Uterus (tissue), 2 donors: Measurements from ENCODE around the gene FOXP4.

Experiments used
- POLR2A ChIP-seq, 2 donors: fragments of 450-650 bp; IDR thresholded peaks; one replicate each; pipeline ENCODE4 v1.6.1; 2016; ENCODE audit warnings: antibody characterized with exemption in 2 of 2, mild to moderate bottlenecking in 1 of 2, moderate library complexity in 1 of 2
- TF ChIP-seq, protein P1 (sequence below), 4 experiments: fragments of 200-600 bp in 2 of 4; fragments of 450-650 bp in 2 of 4; sonication (generic) in 2 of 4; IDR thresholded peaks; one replicate each; pipeline ENCODE4 v1.5.1; 2016 to 2019; ENCODE audit warnings: antibody characterized with exemption in 4 of 4, mild to moderate bottlenecking in 2 of 4, moderate library complexity in 1 of 4

DNA sequence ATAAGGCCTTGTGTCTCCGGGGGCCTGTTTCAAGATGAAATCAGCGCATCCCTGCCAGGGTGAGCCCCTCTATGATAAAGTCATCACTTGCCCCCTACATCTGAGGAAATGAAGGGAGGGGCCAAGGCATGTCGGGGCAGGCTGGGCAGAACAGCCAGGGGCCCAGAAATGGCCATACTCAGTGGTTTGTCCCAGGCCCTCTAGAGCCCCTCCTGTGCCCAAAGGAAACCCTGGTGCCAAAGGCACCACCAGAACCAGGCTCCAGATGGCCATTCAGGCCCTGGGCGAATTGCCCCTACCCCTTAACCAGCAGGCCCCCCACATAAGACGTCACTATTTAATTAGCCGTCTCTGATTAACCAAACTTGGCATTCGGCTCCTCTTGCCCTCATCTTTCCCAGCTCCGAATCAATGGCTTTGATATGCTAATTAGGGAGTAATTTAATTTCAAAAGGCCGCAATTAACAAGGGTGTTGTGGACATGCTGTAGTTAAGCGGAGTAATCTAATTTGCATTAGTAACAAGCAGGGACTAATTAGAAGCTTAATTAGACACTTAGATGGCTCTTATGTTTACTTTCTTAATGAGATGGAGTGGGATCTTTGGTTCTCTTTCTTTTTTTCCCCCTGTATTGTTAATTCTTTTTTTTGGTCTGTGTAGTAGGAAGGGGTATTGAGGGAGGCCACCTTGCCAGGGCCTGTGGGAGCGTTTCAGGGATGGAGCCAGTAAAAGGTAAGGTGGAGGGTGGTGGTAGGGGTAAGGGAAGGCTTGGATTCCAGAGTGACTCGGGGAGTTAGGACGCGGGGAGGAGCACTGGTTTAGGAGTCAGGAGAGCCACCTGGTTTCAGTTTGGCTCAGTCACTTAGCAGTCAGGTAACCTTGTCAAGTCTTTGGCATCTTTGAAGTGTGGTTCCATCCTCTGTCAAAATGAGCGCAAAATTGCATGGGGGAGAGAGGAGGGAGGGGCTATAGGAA is 9.4 kb downstream of the FOXP4 start:
- TF ChIP-seq, protein P1, sequence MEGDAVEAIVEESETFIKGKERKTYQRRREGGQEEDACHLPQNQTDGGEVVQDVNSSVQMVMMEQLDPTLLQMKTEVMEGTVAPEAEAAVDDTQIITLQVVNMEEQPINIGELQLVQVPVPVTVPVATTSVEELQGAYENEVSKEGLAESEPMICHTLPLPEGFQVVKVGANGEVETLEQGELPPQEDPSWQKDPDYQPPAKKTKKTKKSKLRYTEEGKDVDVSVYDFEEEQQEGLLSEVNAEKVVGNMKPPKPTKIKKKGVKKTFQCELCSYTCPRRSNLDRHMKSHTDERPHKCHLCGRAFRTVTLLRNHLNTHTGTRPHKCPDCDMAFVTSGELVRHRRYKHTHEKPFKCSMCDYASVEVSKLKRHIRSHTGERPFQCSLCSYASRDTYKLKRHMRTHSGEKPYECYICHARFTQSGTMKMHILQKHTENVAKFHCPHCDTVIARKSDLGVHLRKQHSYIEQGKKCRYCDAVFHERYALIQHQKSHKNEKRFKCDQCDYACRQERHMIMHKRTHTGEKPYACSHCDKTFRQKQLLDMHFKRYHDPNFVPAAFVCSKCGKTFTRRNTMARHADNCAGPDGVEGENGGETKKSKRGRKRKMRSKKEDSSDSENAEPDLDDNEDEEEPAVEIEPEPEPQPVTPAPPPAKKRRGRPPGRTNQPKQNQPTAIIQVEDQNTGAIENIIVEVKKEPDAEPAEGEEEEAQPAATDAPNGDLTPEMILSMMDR (IDR thresholded peaks at IDR 0.05), result no peak
- TF ChIP-seq POLR2A (IDR thresholded peaks at IDR 0.05), result no peak
